Measurements from ENCODE around the gene SMYD3.

The SMYD3 gene

DNA sequence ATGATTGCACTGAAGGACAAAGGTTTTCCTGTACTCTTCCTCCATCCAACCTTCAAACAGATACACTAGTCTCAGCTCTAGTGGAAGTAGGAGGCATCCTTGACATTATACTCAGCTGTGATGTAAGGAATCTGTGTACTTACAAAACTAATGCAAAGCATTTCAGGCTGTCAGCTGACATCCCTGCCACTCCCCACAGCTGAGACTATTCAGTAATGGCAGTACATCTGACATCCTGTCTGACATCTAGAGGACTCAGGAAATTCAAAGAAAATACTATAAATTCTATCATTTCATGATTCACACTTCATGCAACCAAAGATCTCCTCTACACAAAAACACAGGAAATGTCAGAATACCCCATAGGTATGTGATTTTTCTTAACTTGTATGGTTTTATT, 325.8 kb downstream of the SMYD3 start:
- no peak for DNase-seq (ENCODE audit: low read depth in 1 of 2, low spot score in 1 of 2)

DNA sequence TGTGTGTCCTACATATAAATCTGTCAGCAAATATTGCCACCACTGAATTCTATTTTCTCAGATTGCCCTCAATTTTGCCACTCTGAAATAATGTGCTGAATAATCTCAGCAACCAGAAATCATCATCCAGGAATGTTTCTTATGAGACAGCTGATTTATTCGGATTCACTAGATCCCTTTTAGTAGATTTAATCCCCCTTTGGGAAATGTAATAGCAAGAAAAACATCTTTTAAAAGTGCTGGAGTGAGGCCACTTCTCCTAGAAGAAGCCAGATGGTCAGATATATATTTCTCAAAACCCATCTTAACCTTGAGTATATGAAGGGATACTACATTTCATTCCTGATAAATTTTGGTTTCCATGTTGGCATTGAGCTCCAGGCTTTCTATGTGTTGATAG, 327.7 kb downstream of the SMYD3 start:
- no peak for DNase-seq (ENCODE audit: low read depth in 1 of 2, low spot score in 1 of 2)

DNA sequence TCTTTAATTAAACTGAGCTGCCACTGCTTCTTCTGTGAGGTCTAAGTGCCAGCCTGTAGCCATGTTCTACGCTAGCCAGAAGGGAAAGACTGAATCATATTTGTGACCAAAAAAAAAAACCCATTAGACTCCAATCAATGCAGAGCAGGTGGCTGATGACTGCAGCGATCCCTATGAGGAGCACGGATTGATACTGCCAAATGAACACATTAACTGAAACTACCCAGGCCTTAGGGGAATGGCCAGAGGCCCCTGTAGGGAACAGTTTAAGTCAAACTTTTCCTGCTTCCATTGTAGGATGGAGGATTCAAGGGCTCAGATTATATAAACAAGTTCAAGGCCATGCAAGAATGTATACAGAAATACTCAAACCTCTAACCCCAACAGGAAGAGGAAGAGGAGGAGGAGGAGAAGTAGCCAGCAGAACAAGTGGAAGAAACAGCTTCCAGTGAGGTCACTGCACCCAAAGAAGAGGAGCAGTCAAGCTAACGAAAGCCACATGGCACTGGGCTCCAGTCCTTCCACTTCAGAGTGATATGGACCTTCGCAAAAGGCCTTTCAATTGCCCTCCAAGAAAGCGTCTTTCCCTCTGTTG, 328.3 kb downstream of the SMYD3 start:
- DNase-seq (ENCODE audit: low read depth in 1 of 2, low spot score in 1 of 2) = no peak

DNA sequence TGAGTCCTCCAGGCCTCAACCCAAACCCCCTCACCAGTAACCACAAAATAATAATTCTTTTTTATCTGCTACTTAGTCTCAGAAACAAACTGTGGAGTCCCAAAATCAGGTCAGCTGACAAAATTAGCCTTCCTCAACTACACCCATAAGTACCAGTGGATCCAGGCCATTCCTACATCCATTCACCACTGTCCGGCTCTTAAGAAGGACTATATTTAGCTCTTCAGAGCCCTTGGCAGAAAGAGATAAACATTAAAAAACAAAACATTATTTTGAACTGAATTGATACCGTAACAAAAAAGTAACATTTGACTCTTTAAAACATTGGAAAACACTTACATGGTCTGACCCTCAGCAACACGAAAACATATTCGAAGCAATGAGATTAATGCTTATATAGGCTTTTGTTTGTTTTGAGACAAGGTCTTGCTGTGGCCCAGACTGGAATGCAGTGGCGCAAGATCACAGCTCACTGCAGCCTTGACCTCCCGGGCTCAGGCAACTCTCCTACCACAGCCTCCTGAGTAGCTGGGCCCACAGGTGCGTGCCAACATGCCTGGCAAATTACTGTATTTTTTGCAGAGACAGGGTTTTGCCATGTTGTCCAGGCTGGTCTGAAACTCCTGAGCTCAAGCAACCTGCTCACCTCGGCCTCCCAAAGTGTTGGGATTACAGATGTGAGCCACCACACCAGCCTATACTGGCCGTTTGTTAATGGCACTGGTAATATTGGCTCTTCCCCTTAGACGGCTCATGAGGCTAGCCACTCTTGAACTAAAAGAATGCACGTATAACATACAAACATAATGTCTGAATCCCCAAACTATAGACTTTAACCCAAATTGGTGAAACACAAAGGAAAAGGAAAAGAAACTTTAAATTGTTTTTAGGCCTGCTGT, 330.7 kb downstream of the SMYD3 start:
- DNase-seq (ENCODE audit: low read depth in 1 of 2, low spot score in 1 of 2) = no peak

DNA sequence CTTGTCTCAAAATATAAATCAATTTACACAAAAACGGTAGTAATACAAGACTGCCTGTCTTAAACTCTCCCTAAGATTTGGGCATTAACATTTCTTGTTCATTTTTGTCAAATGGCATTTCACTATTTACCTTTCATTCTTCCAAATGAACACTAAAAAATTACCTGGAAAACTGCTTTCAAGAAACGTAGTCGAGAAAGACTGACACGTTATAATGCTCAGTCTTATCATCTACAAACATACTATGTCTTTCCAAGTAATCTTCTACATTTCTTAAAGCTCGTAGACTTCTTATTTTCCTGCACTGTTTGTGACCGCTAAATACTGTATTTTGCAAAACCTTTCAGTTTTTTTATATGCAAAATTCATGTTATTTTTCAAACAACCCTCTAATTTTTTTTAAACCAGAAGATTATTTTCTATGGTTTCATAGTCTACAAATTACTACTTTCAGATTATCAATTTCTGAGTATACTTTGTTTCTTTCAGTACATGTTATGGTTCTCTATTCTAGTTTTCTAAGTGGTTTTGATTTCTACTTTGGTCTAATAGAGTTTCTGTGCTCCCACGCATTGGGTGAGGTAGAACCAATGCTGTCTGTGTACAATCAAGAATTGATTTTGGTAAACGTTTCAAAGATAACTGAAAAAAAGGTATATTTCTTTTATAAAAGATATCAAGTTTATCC, 336.4 kb downstream of the SMYD3 start:
- no peak for DNase-seq (ENCODE audit: low read depth in 1 of 2, low spot score in 1 of 2)

DNA sequence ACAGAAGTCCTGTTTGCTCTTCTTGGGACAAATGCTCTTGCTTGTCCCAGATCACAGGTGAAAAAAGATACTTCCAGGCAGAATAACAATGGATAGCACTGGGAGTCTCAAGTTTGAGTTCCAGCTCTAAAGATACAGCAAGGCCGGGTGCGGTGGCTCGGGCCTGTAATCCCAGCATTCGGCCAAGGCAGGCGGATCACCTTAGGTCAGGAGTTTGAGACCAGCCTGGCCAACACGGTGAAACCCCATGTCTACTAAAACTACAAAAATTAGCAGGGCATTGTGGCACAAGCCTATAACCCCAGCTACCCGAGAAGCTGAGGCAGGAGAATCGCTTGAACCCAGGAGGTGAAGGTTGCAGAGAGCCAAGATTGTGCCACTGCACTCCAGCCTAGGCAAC, 337.6 kb downstream of the SMYD3 start:
- DNase-seq (ENCODE audit: low read depth in 1 of 2, low spot score in 1 of 2) = no peak

DNA sequence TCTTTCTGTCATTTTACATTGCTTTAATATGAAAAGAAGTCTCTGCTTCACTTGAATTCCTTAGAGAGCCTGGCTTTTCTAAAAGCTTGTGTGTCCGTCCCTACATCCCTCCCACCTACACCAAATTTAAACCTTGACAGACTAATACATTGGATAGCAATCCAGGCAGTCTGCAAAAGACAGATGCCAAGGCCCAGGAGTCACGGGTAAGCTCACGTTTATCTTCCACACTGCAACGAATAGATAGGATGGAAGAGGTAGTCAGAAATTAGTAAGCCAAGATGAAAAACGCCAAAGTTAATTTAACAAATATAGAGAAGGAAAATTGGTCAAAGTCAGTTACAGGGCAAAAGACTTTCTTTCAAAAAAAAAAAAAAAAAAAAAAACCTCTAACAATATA, 338.1 kb downstream of the SMYD3 start:
- no peak for DNase-seq (ENCODE audit: low read depth in 1 of 2, low spot score in 1 of 2)

DNA sequence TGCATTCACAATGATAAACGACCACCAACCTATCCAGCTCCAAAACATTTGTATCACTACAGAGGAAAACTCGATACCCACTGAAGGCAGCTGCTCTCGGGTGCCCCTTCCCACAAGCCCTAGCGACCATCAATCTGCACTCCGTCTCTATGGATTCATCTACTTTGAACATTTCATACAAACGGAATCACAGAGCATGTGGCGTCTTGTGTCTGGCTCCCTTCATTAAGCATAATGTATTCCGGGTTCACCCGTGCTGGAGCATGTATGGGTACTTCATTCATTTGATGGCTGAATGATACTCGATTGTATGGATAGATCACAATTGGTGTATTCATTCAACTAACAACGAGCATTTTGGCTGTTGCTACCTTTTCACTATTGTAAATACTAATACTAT, 340.2 kb downstream of the SMYD3 start:
- no peak for DNase-seq (ENCODE audit: low read depth in 1 of 2, low spot score in 1 of 2)

DNA sequence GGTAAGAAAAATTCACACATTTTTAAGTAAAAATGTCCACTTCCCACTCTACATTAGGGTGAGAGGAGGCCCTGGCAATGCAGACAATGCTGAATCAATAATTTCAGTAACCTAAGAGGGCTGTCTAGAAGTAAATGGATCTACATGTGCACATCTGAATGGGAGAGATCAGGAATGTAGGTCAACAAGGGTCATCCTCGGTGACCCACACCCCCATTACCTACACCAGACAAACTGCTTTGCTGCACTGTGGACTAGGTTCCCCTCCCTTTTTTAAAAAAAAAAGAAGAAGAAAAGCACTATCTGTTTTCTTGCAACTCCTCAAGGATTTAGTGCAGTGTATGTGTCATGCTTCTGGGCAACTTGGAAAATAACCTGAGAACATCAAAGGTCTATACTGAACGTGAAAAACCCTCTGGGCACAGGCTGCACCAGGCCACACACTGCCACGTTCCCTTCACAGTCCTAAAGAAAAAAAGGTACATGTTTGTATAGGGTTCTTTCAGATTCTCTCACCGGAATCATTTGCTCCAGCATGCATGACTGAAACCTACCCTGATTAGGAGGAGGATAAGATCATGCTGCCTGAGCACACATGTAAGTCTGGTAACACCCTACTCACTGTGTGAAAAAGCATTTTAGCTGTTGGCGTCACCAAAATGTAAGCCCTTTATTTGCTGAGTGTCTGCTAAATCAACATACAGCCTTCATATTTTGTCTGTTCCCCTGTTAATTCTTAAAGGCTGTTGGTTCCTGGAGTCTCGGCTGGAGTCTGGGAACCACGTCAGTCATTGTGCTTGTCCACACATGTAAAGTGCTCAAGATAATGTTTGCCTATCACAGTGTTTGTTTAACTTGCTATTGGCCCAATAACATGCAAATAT, 341.0 kb downstream of the SMYD3 start:
- no peak for DNase-seq (ENCODE audit: low read depth in 1 of 2, low spot score in 1 of 2)

DNA sequence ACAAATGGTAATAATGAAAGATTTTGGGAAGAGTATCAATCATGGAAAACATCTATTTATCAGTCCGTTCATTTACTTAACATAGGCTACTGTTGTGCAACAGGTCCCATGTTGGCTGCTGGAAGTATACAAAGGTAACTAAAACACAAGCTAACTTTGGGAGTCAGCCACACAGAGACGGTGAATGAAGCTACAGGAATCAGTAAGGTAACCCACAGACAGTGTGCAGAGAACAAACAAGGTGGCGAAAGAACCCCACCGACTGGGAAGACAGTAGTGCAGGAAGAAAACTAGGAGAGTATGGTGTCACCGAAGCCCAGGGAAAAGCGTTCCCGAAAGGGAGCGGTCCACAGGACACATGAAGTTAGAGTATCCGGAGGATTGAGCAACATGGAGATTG, 342.3 kb downstream of the SMYD3 start:
- DNase-seq (ENCODE audit: low read depth in 1 of 2, low spot score in 1 of 2) = no peak

DNA sequence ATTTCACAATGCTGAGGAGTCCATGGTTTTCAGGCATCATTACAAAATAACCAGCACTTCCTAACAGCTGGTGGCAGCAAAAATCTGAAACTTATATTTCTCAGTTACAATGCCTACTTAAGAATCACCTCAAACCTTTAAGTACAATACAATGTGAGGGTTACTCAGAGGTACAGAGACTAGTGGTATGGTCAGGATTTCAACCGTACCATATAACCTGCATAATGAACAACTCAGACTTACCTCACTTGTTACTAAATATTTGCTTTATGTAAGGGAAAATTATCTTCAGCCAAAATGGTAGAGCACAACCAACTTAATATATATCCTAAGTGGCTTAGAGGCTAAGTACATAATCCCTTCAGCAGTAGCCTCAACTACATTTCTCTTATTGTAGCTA, 344.5 kb downstream of the SMYD3 start:
- no peak for DNase-seq (ENCODE audit: low read depth in 1 of 2, low spot score in 1 of 2)

DNA sequence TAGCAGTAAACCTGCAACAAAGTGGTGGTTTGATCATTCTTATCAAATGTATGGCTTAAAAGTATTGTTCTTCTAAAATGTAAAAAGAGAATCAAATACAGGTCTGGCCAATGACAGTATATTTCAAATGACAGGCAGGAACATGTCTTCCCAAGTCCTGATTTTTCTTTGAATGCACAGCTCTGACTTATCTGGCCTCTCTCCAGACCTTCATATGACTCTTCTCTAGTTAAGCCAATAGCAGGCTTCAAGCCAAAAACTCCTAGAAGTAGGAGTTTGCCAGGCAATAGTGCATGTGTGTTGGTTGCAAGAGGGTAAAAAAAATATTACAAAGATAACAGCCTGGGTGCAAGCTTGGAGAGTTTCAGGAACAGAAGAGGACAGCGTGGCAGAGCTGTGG, 345.5 kb downstream of the SMYD3 start:
- no peak for DNase-seq (ENCODE audit: low read depth in 1 of 2, low spot score in 1 of 2)

DNA sequence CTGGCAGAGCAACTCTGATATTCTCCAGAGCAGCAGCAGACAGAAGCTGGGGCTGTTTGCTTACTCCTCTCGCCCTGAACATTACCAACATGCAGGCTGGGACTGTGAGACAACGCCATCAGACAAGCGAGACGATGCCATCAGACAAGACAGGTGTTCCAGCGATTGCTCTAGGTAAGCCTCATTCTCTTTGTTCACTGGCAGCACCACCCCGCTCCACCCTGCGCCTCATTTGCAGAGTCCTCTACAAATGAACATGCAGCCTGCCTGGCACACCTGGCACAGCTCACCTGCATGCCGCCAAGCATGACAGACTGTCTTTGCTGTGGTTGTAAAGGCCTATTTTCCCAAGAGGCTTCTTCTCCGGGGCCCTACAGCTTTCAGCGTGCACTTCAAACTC, 346.2 kb downstream of the SMYD3 start:
- DNase-seq (ENCODE audit: low read depth in 1 of 2, low spot score in 1 of 2) = no peak

DNA sequence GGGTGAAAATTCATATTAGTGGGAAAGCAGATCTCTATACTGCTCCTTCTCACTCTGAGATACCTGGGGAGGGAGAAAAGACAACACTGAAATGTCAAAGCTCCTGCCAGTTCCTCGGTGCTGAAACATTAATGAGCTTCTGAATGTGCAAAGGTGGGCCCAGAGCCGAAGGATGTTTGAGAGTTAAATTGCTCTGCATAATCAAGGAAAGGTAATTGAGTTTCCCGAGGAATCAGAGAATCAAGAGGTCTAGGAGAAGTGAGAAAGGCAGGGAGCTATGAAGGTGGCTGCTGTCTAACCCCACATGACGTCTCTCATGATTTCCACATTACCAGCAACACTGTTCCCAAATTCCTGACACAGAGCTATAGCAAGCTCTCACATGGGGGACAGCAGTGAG, 346.7 kb downstream of the SMYD3 start:
- DNase-seq (ENCODE audit: low read depth in 1 of 2, low spot score in 1 of 2) = no peak

DNA sequence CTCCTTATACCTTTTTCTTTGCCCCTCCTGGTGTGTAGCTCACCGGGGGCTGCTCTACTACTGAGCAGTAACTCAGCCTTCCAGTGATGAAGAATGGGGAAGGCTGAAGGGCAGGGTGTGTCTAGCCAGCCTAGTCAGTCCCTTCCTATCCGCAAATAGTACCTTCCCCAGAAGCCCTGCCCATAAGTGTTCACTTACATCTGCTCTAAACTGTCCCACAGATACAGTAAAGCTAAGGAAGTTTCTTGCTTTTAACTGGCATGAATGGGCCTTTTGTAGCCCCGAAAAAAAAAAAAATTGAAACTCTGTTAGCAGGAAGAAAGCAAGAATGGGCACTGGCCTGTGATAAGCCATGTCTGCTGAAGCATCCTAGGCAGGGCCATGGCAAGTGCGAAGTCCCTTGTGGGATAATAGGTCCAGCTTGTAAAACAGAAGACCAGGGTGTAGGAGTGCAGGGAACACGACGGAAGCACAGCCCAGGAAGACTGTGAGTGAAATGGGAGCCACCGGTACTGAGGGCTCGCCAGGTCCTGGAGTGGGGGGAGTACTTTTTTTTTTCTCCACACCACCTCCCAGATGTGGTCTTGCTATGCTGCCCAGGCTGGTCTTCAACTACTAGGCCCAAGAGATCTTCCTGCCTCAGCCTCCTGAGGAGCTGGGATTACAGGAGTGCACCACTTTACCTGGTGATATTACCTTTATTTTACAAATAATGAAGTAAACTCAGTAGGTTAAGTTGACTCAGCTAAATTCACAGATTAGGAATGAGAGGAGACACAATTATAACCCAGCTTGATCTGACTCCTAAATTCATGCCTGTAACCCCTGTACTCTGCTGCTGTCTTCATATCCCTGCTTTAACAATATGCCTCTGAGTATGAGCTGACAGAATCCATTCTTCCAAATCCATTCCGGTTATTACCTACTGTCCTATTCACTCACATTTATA, 347.5 kb downstream of the SMYD3 start:
- DNase-seq (ENCODE audit: low read depth in 1 of 2, low spot score in 1 of 2) = no peak

DNA sequence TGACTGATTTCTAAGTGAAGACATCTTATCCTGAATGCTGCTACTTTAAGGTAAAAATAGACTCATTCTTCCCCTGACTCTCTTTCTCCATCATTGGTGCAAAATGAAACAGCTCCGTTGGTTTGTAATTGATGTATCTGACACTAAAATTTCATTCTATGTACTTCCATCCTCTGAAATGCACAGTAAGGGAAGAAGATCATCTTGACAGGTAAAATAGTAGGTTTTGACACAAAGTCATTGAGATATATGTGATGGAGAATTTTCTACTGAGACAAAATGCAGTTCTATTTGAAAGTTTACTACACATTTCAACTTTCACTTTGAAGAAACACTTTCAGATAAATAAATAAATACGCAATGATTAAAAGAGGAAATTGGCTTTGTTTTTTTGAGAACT, 348.9 kb downstream of the SMYD3 start:
- no peak for DNase-seq (ENCODE audit: low read depth in 1 of 2, low spot score in 1 of 2)

DNA sequence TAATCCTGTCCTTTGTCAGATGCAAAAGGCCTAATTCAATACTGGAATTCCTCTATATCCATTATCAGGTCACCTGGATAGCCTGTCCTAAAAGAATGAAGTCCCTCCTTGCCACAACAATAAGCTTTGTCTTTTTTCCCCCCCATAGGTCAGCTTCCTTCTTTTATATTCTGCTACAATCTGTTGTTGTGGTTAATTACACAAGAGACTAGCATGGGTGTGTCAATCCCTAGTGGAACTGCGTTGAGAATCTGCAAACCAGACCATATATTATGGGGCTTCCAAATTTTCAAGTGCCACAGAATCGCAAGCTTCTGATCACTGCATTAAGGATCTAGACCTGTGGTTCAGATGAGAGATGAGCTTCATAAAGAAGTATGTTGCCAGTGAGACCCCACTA, 349.6 kb downstream of the SMYD3 start:
- DNase-seq (ENCODE audit: low read depth in 1 of 2, low spot score in 1 of 2) = no peak

DNA sequence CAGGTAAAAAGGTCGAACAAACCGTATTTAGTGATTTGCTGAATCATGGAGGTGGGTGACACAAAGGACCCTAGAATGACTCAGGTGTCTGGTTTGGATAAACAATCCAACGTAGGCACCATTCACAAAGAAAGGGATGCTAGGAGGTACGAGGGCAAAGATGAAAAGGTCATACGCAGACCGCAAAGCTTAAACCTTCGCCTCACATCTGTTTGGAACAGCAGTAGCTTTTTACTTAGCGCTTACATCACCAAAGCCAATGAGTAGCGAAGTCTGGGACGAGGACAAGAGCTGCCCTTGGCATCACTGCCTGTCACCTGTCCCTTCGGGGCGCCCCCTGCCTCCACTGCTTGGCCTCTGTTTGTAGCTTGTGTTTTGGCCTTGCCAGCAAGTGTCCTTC, 350.2 kb downstream of the SMYD3 start:
- DNase-seq (ENCODE audit: low read depth in 1 of 2, low spot score in 1 of 2) = no peak

DNA sequence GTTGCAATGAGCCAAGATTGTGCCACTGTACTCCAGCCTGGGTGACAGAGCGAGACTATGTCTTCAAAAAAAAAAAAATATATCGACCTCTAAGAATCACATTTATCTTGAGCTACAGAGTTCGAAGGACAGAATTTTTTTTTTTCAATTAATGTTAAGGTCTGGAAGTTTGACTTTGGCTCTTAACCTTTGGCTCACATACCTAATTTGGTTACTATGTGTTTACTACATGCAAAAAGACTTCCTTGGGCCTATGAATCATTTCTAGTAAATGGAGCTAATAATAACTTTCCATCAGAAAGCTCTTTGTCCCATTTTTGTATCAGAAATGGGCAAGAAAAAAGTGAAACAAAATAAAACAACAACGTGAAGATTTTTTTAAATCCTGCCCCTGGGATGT, 351.2 kb downstream of the SMYD3 start:
- no peak for DNase-seq (ENCODE audit: low read depth in 1 of 2, low spot score in 1 of 2)

DNA sequence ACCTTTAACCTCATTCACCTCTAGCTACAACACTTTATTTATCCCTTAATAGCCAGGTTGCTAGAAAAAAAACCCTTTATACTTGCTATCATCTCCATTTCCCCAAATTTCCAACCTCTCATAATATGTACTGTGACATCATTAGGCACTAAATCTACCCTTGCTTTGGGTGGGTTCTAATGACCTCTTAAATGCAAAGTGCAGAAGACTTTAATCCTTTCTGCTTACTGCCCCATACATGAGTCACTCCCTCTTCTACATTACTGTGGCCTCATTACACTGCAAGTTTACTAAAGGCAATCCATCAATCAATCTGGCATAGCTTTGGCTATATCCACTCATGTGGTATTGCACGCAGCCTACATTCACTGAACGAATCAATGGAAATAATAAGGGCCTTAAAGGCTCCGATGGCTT, 353.3 kb downstream of the SMYD3 start:
- DNase-seq (ENCODE audit: low read depth in 1 of 2, low spot score in 1 of 2) = no peak

Data from stimulated activated CD4-positive, alpha-beta T cell treated with anti-CD3 and anti-CD28 coated beads, Interleukin-15, amount 100 ng/mL, for 1 hour (primary cell).